Skeletal muscle cell (primary cell): ENCODE data around the gene NOMO2.
"Not testable (repeated sequence)": the region's sequence is repeated elsewhere in the genome, so short reads cannot be mapped to it uniquely, and the experiment has no call there.

ENCODE experiments used
- DNase-seq: peaks from one replicate; pipeline ENCODE4 v3.0.0-alpha.2; 2010; ENCODE audit warnings: low read depth
- H3K4me3 ChIP-seq: 2 replicates; pipeline ENCODE4 v1.5.1; 2011; ENCODE audit warnings: low read depth, mild to moderate bottlenecking, control low read depth, low read length, moderate library complexity

NOMO2 gene, protein sequence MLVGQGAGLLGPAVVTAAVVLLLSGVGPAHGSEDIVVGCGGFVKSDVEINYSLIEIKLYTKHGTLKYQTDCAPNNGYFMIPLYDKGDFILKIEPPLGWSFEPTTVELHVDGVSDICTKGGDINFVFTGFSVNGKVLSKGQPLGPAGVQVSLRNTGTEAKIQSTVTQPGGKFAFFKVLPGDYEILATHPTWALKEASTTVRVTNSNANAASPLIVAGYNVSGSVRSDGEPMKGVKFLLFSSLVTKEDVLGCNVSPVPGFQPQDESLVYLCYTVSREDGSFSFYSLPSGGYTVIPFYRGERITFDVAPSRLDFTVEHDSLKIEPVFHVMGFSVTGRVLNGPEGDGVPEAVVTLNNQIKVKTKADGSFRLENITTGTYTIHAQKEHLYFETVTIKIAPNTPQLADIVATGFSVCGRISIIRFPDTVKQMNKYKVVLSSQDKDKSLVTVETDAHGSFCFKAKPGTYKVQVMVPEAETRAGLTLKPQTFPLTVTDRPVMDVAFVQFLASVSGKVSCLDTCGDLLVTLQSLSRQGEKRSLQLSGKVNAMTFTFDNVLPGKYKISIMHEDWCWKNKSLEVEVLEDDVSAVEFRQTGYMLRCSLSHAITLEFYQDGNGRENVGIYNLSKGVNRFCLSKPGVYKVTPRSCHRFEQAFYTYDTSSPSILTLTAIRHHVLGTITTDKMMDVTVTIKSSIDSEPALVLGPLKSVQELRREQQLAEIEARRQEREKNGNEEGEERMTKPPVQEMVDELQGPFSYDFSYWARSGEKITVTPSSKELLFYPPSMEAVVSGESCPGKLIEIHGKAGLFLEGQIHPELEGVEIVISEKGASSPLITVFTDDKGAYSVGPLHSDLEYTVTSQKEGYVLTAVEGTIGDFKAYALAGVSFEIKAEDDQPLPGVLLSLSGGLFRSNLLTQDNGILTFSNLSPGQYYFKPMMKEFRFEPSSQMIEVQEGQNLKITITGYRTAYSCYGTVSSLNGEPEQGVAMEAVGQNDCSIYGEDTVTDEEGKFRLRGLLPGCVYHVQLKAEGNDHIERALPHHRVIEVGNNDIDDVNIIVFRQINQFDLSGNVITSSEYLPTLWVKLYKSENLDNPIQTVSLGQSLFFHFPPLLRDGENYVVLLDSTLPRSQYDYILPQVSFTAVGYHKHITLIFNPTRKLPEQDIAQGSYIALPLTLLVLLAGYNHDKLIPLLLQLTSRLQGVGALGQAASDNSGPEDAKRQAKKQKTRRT

DNA sequence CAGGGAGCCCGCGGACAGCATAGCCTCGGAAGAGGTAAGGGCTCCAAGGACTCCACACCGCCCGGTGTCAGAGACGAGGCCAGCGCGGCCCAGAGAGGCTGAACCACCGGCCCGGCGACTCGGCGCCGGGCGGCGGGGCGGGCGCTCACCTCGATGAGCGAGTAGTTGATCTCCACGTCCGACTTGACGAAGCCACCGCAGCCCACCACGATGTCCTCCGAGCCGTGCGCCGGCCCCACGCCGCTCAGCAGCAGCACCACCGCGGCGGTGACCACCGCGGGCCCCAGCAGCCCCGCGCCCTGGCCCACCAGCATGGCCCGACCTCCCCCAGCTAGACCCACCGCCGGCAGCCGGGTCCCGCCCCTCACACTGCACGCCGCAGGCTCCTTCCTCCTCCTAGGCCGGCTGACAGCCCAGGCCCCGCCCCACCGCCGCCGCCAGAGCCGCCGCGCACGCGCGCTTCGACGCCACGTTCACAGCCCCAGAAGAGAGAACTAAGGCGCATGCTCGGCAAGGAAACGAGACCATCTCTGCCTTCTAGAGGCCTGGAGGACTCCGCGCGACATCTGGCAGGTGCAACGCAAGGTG is at the start of gene NOMO2:
NOMO2 (minus strand) TSS at position 371 of the 588 bp plus-strand sequence; CDS start at position 314, 57 bp downstream.
- H3K4me3 ChIP-seq: peak within 1 kb of the TSS; percentile 50

DNA sequence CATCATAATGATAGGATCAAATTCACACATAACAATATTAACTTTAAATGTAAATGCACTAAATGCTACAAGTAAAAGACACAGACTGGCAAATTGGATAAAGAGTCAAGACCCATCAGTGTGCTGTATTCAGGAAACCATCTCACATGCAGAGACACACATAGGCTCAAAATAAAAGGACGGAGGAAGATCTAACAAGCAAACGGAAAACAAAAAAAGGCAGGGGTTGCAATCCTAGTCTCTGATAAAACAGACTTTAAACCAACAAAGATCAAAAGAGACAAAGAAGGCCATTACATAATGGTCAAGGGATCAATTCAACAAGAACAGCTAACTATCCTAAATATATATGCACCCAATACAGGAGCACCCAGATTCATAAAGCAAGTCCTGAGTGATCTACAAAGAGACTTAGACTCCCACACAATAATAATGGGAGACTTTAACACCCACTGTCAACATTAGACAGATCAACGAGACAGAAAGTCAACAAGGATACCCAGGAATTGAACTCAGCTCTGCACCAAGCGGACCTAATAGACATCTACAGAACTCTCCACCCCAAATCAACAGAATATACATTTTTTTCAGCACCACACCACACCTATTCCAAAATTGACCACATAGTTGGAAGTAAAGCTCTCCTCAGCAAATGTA is 48.4 kb upstream of the NOMO2 start:
- DNase-seq, H3K4me3 ChIP-seq: not testable (repeated sequence)

More for the DNA sequence above, at the start of gene NOMO2:
- DNase-seq: not testable (repeated sequence)

DNA sequence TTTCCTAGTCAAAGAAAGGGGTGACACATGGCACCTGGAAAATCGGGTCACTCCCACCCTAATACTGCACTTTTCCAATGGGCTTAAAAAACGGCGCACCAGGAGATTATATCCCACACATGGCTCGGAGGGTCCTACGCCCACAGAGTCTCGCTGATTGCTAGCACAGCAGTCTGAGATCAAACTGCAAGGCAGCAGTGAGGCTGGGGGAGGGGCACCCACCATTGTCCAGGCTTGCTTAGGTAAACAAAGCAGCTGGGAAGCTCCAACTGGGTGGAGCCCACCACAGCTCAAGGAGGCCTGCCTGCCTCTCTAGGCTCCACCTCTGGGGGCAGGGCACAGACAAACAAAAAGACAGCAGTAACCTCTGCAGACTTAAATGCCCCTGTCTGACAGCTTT is 46.4 kb upstream of the NOMO2 start:
- not testable (repeated sequence) for H3K4me3 ChIP-seq, DNase-seq

DNA sequence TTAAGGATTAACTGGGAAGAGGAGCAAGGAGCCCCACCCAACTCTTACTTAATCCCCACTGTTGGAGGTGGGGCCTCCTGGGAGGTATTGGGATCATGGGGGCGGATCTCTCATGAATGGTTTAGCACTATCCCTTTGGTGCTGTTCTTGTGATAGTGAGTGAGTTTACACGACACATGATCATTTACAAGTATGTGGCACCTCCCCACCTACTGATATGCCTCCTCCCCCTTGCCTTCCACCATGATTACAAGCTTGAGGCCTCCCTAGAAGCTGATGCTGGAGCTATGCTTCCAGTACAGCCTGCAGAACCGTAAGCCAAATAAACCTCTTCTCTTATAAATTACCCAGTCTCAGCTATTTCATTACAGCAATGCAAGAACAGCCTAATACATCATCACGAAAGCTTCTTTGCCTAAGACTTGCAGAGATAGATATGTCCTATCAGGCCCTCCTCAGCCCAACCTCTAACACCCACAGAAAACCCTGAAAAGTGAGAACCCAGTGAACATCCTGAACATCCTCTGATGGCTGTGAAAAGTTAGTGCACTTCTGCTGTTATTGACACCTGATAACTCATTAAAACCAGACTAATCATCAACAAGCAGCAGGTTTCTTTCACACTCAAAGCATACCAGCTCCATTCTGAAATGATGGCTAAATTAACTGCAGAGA is 41.8 kb upstream of the NOMO2 start:
- not testable (repeated sequence) for H3K4me3 ChIP-seq, DNase-seq

DNA sequence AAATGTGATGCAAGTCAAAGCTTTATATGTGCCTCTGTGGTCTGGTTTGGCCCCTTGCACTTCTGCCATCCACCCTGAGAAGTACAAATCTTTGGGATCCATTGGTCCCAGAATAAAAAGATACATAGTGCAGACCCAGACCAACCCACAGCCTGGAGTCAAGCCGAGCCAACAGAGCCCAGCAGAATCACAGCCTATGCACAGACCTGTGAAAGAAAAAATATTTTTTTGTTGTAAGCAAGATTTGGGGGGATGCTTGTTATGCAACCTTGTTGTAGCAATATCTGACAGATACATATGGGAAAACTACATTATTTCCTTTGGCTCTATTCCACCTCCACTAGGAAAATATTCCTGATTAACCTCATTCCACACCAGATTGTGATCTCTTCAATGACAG is 36.7 kb upstream of the NOMO2 start:
- DNase-seq, H3K4me3 ChIP-seq: not testable (repeated sequence)

DNA sequence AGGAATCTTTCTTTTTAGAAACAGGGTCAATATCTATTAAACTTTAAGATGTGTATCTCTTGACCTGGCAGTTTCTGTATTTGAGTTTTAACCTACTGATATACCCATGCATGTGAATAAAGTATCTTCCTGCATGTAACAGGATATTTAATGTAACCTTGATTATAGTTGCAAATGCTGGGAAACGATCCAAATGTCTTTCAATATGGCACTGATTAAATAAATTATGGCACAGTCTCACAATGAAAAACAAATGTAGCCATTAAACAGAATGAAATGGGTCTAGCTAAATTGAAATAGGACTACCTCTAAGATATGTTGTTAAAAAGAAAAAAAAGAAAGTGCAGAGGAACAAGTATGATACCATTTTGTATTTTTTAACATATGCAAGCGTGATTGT is 35.8 kb upstream of the NOMO2 start:
- H3K4me3 ChIP-seq: not testable (repeated sequence)

DNA sequence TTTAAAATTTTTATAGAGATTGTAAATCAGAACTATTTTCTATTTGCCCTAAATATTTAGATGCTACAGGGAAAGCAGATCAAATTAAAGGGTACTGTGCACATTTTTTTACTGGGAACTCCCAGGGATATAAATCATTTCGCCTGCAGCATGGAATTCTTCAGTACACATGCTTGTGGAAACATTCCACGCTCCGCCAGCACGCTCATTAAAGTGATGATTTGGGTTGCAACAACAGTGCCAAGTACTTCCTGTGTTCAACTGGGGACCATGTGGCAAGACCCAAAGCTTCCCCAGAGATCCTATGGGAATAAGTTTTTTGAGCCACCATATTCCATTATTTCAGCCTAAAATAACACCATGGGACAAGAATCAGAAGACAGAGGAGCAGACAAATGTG is 35.4 kb upstream of the NOMO2 start:
- not testable (repeated sequence) for DNase-seq, H3K4me3 ChIP-seq

More for the DNA sequence above, 35.8 kb upstream of the NOMO2 start:
- not testable (repeated sequence) for DNase-seq

DNA sequence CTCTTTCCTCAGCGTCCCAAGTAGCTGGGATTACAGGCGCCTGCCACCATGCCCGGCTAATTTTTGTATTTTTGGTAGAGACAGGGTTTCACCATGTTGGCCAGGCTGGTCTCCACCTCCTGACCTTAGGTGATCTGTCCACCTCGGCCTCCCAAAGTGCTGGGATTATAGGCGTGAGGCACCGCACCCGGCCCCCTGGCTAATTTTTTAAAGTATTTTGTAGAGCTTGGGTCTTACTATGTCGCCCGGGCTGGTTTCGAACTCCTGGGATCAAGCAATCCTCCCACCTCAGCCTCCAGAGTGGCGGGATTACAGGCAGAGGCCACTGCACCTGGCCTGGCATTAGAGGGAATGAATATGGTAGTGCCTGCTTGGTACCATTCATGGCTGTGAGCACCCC is 33.9 kb upstream of the NOMO2 start:
- DNase-seq, H3K4me3 ChIP-seq: not testable (repeated sequence)

DNA sequence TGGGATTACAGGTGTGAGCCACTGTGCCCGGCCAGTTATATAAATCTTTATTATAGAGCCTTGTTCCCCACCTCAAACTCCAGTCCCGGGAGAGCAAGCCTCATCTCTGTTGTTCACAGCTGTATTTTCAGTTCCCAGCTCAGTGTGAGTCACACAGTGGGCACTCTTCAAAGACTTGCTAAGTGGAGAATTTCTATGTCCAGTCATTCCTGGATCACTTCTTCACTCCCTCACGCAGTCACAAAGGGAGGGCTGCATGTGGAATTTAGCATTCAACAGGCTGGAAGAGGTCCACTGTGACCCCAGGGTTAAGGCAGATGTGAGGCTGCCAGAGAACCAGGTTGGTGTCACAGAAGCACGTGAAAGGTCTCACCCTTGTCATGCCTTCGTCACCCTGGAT is 33.0 kb upstream of the NOMO2 start:
- not testable (repeated sequence) for DNase-seq, H3K4me3 ChIP-seq

DNA sequence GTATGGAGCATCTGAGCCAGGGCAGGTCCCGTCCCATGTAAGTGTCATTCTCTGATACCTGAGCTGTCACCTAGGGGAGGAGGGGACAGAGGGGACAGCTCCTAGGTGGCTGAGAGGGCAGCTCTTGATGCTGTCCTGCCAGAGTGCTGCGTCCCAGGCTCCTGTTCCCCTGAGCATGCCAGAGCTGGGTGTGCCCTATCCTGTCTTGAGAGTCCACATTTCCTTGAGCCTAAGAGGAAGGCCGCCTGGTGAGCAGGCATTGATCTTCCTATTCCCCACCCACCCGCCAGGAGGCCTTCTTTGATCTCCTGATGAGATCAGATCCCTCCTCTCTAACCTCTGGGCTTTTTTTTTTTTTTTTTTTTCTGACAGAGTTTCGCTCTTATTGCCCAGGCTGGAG is 32.0 kb upstream of the NOMO2 start:
- DNase-seq, H3K4me3 ChIP-seq: not testable (repeated sequence)

DNA sequence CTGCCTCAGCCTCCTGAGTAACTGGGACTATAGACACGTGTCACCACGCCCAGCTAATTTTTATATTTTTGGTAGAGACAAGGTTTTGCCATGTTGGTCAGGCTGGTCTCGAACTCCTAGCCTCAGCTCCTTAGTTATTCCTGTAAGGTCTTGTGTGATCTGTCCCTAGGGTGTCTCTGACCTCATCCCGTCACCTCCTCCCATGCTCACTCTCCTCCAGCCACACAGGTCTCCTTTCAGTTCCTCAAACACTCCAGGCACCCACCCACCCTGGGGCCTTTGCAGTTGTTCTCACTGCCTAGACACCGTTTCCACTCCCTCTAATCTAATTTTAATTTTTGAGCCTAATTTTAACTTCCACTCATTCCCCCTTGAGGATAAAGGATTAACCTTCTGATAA is 31.1 kb upstream of the NOMO2 start:
- not testable (repeated sequence) for DNase-seq, H3K4me3 ChIP-seq

DNA sequence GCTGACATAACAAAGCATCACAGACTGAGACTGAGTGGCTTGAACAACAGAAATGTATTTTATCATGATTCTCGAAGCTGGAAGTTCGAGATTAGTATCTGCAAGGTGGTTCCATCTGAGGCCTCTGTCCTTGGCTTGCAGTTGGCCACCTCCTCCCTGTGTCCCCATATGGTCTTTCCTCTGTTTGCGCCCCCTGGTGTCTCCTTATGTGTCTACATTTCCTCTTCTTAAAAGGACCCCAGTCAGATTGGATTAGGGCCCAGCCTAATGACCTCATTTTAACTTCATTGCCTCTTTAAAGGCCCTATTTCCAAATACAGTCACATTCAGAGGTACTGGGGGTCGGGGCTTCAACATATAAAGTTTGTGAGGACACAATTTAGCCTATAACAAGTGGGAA is 30.0 kb upstream of the NOMO2 start:
- not testable (repeated sequence) for DNase-seq, H3K4me3 ChIP-seq

DNA sequence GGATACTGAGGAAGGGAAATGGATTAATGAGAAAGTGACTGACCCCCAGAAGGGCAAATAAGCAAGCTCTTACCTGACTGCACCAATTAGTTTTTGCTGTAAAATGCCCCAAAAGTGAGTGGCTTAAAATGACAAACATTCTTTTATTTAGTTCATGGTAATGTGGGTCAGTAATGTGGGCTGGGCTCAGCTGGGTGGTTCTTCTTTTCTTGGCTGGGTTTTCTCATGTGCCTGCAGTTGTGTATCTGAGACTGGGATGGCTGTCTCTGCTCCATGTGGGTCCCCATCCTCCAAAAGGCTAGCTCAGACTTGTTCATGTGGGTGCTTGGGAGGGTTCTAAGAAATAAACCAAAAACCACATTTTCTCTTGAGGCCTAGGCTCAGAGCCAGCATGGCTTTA is 29.5 kb upstream of the NOMO2 start:
- H3K4me3 ChIP-seq, DNase-seq: not testable (repeated sequence)

DNA sequence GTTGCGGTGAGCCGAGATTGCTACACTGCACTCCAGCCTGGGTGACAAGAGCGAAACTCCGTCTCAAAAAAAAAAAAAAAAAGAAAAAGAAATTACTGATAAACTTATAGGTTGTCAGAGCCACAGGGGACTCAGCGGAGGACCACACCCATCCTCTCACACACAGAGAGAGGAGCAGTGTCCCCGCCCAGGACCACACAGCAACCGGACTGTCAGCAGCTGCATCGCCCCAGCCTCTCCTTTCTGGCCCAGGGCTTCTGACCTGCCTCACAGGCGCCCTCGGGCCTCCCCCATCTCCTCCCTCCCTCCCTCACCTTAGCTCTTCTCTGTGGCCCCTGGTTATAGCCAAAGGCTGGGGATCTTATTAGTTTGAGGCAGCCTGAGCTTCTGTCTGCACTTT is 27.9 kb upstream of the NOMO2 start:
- DNase-seq, H3K4me3 ChIP-seq: not testable (repeated sequence)

DNA sequence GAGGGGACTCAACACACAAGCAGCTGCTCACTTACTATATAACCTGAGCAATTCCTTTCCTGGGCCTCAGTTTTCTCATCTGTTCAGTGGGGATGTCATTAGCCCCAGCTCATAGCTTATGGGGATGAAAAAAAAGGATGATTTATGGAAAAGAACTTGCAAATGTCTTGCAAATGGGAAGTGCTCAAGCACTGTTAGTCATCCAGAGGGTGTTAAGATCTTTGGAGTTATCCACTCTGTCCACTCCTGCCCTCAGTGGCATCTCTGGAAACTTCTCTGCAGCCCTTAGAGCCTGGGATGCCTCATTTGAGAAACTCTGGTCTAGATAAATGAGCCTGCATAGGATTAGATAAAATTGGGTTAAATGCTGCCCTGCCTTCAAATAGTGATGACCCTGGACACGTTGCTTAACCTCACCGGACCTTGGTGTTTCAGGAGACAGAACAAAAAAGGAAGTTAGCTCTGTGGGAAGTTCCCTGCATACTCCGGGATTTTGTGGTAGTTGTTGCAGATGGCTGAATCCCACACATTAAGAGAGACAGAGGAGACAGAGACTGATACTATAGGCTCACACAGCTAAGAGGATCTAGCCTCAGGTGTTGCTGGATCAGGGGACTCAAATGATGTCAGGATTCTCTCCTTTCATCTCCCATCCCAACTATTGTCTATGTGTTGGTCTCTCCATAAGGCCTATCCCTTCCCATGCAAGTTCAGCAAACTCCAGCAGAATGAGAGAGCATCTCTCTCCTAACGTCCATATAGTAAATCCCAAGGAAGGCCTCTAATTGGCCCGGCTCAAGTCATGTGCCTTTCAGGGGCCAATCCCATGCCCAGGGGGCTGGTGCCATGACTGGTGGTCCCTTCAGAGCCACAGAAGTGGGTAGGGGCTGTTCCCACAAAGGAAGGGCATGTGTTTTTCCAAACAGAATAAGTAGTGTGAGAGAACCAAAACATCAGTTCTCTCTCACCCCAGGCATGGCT is 25.0 kb upstream of the NOMO2 start:
- H3K4me3 ChIP-seq, DNase-seq: not testable (repeated sequence)

DNA sequence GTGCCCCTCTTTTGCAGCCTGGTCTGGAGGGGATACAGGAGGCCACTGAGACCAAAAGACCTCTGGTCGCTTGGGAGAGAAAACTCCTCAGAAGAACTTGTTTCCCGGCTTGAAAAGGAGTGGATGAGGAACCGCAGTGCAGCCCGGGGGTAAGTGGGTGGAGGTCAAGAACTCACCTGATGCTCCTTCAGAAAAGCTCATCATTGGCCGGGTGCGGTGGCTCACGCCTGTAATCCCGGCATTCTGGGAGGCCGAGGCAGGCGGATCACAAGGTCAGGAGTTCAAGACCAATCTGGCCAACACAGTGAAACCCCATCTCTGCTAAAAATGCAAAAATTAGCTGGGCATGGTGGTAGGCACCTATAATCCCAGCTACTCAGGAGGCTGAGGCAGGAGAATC is 23.9 kb upstream of the NOMO2 start:
- not testable (repeated sequence) for H3K4me3 ChIP-seq, DNase-seq

DNA sequence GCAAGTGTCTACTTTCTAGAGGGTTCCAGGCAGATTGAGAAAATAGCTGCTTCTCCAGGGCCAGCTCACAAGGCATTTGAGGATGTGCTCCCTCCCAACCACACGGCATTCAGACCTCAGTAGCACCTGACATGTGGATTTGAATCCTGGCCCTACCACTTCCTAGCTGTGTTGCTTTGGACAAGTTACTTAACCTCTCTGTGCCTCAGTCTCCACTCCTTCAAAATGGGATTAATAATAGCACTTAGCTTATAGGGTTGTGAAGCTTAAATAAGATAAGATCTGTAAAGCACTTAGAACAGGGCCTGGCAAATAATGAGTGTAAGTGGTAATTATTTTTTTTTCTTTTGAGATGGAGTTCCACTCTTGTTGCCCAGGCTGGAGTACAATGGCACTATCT is 21.0 kb upstream of the NOMO2 start:
- H3K4me3 ChIP-seq: no peak overlapping the region
- DNase-seq: no peak
